Smooth muscle cell of the brain vasculature (primary cell): ENCODE measurements around the gene DMD.

ENCODE experiments used
- DNase-seq: peaks from one replicate; pipeline ENCODE4 v3.0.0-alpha.2; 2012; ENCODE audit warnings: low read depth, low spot score

The DMD gene

DNA sequence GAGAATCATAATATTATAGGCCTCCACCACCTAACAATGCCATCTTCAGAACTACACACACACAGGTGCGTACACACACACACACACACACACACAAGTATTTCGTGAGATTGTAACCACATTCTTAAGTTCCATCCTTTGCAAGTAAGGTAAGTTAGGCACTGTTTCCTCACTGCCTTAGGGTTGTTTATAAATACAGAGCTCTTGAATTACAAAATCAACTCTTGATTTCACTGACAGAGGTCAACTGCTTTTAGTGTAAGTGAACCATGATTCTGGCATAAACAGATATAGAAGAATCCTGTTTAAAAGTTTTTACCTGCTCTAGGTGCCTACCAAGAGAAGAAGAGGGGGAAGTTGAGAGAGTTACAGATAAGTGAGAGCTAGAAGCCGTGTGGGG lies 166.1 kb downstream of the DMD start:
- DNase-seq, result no peak

DNA sequence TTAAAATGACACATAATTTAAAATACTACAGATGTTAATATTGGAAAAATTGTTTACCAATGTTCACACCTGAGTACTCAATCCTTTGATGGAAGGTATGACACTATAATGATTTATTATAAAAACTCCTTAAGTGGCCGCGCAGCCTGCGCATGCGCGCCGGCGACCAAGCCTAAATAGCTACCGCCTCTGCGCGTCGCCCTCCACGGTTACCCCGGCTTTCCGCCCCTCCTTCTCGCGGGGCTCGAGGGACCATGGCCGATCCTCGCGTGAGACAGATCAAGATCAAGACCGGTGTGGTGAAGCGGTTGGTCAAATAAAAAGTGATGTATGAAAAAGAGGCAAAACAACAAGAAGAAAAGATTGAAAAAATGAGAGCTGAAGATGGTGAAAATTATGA lies 170.2 kb downstream of the DMD start:
- DNase-seq, result no peak

DNA sequence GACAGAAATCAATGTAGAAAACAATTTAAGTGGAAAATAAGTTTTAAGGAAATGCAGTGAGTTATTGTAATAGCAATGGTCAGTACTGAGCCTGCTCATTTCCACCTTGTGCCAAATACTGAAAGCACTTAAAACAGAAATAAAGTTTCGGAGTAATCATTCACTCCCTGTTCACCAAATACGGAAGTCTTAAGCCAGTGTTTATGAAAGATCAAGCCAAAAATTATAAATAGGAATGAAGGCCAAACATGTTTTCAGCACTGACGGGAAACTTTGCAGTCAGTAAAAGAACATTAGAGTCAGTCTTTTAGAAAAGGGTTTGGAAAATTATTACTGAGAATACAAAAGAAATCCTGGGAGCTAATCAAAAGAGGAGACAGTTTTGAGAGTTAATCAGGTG lies 178.6 kb downstream of the DMD start:
- DNase-seq, result no peak

- DNase-seq, result no peak
These were observed 196.4 kb downstream of the DMD start for GRCh38 chrX:33014949-33015348.

GRCh38 chrX:33014086-33014485 lies 197.3 kb downstream of the DMD start:
- DNase-seq, result no peak

DNA sequence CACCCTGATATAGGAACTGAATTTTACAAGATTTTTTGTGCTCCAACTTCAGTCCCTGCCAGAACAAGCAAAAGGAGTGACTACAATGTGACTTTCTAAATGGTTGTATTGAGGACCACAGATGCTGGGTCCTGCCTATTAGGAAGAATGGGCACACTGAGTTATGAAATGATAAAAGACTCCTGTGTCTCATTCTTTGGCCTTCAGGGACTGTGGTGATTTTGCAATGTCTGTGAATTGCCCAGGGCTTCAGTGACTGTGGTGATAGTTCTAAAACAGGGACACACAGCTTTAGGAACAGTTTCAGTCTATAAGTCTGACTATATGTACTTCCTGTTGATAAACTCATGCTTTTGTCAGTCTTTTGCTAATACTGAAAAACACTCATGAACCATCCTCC lies 210.2 kb downstream of the DMD start:
- DNase-seq, result no peak

DNA sequence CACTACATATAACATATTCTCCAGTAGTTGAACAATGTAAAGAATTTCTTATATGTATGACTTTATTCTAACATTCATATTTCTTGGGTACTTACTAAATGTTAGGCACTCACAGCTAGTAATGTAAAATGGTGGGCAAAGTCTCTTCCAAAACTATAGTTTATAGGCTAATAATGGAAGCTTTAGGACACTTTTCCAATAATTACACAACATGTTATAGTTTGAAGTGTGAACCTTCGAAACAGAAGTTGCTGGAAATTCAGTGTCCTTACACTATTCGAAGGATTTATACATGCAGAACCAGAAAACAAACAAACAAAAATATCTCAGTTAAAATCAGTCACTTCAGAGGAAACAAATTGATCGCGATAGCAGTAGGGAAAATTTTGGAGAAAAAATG lies 212.6 kb downstream of the DMD start:
- DNase-seq, result no peak

- no peak for DNase-seq
These were observed 215.9 kb downstream of the DMD start for GRCh38 chrX:32995427-32995826.

DNA sequence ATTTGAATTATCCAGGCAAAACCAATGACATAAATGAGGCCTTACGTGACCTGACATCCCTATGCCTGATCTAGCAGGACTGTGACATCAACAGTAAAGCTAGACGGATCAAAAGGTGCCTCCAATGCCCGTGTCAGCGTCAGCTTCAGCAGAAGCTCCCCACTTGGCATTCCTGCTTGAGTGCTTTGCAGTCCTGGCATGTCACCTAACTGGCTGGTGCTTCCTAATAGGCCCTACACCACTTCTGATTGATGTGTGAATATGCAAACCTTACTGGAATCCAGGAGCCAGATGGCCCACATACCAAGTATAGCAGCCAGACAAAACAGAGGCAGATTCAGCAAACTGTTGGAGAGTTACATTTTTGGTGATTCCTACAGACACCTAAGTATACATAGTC lies 224.2 kb downstream of the DMD start:
- no peak for DNase-seq

- no peak for DNase-seq
These were observed 225.8 kb downstream of the DMD start for GRCh38 chrX:32985544-32985943.

DNA sequence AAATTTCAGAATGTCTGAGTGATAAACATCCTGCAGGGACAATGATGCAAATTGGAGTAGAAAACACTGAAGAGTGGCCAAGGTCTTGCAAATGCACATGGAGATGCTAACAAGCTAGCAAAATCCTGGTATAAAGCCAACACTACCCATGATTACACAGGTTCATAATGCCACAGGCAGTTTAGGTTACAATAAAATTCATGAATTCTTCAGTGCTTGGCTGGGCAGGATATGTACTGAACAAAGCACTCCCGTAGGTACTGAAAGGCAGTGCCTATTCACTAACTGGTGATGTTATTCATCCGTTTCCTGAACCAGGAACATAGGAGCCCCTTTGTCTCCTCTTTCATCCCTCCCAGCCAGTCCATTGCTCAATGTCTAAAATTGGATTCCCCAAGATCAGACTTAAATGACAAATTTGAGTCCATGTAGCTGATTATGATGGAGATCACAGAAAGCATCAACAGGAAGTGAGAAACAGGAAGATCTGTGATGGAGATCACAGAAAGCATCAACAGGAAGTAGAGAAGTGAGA lies 244.5 kb downstream of the DMD start:
- no peak for DNase-seq

DNA sequence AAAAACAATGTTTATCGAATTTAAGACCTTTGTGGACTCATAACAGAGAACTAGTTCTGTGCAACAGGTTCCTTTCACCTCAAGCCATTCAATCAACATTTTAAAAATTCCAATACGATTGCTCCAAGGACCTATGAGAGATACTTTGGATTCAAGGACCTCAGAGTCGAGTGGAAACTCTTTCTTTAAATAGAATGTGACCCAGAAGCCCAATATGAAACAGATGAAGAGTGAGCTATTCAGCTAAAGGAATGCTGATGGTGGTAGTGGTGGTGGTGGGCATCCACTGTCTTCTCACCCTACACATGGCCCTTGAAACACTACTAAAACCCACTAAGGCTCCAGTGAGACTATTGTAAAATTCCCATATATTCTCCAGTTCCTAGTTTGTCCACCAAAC lies 257.2 kb downstream of the DMD start:
- DNase-seq, result no peak

DNA sequence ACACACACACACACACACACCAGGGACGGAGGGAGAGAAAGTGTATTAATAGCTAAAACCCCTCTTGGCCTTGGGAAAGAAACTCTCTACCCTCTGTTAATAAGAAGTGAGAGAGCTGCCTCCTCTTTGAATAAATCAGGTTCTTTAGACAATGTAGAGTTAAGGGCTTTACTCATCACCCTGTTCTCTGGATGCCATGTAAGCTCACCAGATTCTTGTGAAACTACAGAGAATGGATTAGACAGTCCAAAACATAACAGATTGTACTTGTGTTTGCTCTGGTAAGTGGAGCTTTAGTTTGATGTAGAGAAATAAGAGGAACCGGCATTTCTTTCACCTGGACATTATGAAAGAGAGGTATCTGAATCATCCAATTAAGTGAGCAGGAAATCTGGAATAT lies 263.2 kb downstream of the DMD start:
- no peak for DNase-seq

DNA sequence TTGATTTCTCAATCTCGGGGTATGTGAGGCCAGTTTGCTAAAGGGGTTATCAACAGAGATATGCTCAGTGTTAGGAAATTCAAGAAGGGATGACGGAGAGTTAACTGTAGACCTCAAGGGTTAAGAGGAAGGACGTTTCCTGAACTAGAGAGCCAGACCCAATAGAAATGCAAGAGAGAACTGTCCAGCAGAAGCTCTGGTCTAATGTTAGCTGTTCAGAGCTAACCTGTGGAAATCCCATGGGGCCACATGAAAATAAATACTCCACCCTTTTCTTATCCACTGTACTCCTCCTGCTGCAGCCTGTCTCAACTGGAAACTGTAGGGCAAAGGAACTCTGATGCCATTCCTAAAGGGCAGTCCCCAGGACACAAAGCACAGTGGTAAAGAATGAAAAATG lies 274.3 kb downstream of the DMD start:
- no peak for DNase-seq

- DNase-seq, result no peak
These were observed 277.8 kb downstream of the DMD start for GRCh38 chrX:32933548-32933947.

GRCh38 chrX:32929040-32929439 lies 282.3 kb downstream of the DMD start:
- DNase-seq, result no peak

GRCh38 chrX:32896088-32896487 lies 315.3 kb downstream of the DMD start:
- DNase-seq, result no peak

DNA sequence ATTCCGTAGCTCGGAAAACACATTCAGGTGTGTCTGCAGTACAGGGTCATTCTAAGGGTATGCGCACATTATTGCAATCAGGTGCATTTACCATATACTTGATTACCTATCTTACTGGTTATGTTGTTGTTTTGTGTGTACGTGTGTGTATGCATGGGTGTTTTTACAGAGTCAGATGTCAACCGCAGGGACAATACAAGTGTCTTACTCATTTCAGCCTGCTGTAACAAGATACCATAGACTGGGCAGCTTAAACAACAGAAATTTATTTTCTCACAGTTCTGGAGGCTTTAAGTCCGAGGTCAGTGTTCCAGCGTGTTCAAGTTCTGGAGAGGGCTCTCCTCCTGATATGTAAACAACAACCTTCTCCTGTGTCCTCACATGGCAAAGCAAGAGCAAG lies 316.7 kb downstream of the DMD start:
- DNase-seq, result no peak

GRCh38 chrX:32893751-32894150 lies 317.6 kb downstream of the DMD start:
- DNase-seq, result no peak

DNA sequence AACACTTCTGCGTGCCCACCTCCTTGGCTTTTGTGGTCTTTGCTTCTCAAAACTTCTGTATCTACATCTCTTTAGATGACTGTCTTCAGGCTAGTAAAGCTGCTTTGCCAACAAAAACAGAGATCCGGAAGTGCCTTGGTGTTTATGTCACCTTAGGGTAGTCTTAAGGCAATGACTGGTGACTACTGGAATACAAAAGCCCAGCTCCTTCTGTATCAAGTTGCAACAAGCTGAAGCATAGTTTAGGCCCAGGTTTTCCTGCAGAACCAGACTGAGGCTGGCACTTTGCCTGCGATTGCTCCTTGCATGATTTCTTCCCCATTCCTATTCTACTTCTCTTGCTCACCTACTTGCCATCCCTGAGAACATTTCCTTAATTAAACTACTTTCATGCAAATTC lies 333.8 kb downstream of the DMD start:
- DNase-seq, result no peak

DNA sequence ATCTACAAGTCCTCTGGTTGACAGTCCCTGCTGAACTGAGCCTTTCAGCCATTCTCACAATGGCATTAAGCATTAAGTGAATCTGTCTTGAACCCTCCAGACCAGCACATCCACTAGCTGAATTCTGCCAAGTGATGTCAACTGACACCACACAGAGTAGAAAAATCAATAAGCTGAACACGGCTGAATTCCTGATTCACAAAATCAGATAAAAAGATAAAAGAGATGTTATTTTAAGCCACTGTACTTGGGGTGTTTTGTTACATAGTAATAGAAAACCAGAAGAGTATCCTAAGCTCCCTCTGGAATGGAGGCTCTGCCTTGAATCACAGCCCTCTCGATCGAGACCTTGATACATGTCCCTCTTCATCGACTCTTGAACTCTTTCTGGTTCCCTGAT lies 336.5 kb downstream of the DMD start:
- no peak for DNase-seq

DNA sequence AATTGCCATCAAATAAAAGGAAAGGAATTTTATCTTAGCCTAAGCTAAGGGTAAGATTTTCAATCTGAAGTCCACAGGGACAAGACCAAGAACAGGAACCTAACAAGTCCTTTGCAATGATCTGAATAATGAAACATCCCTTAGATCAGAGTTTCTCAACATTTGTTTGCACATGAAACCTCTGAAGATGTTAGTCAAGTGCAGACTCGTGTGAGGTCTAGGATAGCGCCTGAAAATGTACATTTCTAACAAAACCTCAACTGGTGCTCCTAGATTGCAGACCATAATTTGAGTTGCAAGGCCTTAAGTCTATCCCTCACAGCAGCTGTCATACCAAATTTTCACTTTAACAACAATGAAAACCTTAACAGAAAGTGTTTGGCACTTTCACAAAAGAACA lies 337.6 kb downstream of the DMD start:
- DNase-seq, result no peak

DNA sequence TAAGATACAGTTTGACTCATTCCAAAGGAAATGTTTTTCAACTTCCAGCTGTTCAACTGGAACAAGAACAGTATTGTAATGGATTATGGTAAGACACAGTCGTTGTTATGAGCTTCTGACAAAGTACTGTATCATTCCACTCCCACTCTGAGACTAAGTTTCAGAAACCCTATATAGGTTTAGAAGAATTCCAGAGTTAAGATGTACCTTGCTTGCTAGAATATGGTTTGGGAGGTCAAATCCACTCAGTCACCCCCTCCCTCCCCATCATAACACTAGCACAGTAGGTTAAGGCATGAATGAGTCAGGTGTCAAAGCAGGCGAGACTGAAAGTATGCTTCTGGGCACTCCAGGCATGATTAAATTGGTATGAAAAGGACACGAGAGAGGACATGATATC lies 339.7 kb downstream of the DMD start:
- no peak for DNase-seq

DNA sequence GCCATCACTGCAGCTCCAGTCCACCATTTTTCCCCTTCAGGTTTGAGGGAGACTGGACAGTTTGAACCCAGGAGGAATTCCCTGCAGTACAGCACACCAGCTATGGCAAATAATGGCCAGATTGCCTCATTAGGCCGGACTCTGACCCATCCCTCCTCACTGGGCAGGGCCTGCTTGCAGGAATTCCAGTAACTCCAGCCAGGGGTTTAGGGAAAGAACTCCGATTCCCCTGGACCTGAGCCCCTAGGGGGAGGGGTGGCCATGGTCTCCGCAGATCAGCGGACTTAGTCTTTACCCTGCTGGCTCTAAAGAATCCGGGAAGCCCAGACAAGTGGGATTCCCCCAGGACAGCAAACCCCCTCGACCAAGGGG lies 342.8 kb downstream of the DMD start:
- DNase-seq, result no peak
